WTC11 (cell line): ENCODE results near the gene TSC22D2. TPM values are rescaled to one million over a fixed set of nuclear protein-coding genes. Genes with fewer than 3 reads are reported as not detected.

ENCODE experiments used
- ATAC-seq: fragments of 200-7000 bp; cut with Tn5 transposase; 2 replicates; pipeline ENCODE4 v1.10.0; 2021; ENCODE audit warnings: mild to moderate bottlenecking, moderate library complexity
- CTCF ChIA-PET: fragments of 300-600 bp; sonication (Branson Sonifier 250); formaldehyde crosslinking; loops from one replicate; lab custom pipeline; 2021; ENCODE audit warnings: antibody characterized with exemption; lab: Charles Lee
- POLR2A ChIA-PET: fragments of 350-600 bp; sonication (Branson Sonifier 250); formaldehyde crosslinking; loops from one replicate; lab custom pipeline; 2021; ENCODE audit warnings: antibody characterized with exemption; lab: Charles Lee
- DNase-seq: peaks from one replicate; pipeline ENCODE4 v3.0.0; 2021; ENCODE audit warnings: low spot score
- H3K27ac Mint-ChIP-seq: 2 replicates; pipeline ENCODE4 v1.8.0; 2021; ENCODE audit warnings: mixed read lengths
- H3K27me3 Mint-ChIP-seq: 2 replicates; pipeline ENCODE4 v1.8.0; 2021; ENCODE audit warnings: low read depth, mild to moderate bottlenecking, moderate library complexity, mixed read lengths
- H3K36me3 Mint-ChIP-seq: 2 replicates; pipeline ENCODE4 v1.8.0; 2021; ENCODE audit warnings: mixed read lengths
- H3K4me1 Mint-ChIP-seq: 2 replicates; pipeline ENCODE4 v1.8.0; 2022; ENCODE audit warnings: mixed read lengths
- H3K4me3 Mint-ChIP-seq: 2 replicates; pipeline ENCODE4 v1.8.0; 2021; ENCODE audit warnings: mild to moderate bottlenecking, moderate library complexity, mixed read lengths
- H3K9me3 Mint-ChIP-seq: 2 replicates; pipeline ENCODE4 v1.8.0; 2021; ENCODE audit warnings: mixed read lengths
- E2F1 ChIP-seq: sonication (generic); formaldehyde crosslinking; IDR thresholded peaks from 2 replicates; pipeline ENCODE4 v1.8.0; 2022; ENCODE audit warnings: mild to moderate bottlenecking, missing genetic modification reagents
- ERG ChIP-seq: fragments of 250-450 bp; sonication (Bioruptor Pico); IDR thresholded peaks from 2 replicates; pipeline ENCODE4 v1.8.0; 2021; ENCODE audit warnings: mild to moderate bottlenecking
- GABPB1 ChIP-seq: sonication (generic); formaldehyde crosslinking; IDR thresholded peaks from 2 replicates; pipeline ENCODE4 v1.8.1; 2023; ENCODE audit warnings: mild to moderate bottlenecking, missing genetic modification reagents
- JUN ChIP-seq: sonication (generic); formaldehyde crosslinking; IDR thresholded peaks from 2 replicates; pipeline ENCODE4 v1.8.0; 2023; ENCODE audit warnings: mild to moderate bottlenecking, missing genetic modification reagents
- KAT7 ChIP-seq: sonication (generic); formaldehyde crosslinking; IDR thresholded peaks from 2 replicates; pipeline ENCODE4 v1.8.1; 2023; ENCODE audit warnings: missing genetic modification reagents, mild to moderate bottlenecking, borderline replicate concordance
- MYBL2 ChIP-seq: sonication (generic); formaldehyde crosslinking; IDR thresholded peaks from 2 replicates; pipeline ENCODE4 v1.8.1; 2023; ENCODE audit warnings: mild to moderate bottlenecking, moderate library complexity, missing genetic modification reagents
- PREB ChIP-seq: sonication (generic); formaldehyde crosslinking; IDR thresholded peaks from 2 replicates; pipeline ENCODE4 v1.8.1; 2022; ENCODE audit warnings: mild to moderate bottlenecking, missing genetic modification reagents, moderate library complexity, borderline replicate concordance
- USF2 ChIP-seq: sonication (generic); formaldehyde crosslinking; IDR thresholded peaks from 2 replicates; pipeline ENCODE4 v1.8.1; 2023; ENCODE audit warnings: mild to moderate bottlenecking, missing genetic modification reagents, moderate library complexity
- ZBTB21 ChIP-seq: sonication (generic); formaldehyde crosslinking; IDR thresholded peaks from 2 replicates; pipeline ENCODE4 v1.8.1; 2023; ENCODE audit warnings: mild to moderate bottlenecking, missing genetic modification reagents, borderline replicate concordance
- ZBTB43 ChIP-seq: sonication (generic); formaldehyde crosslinking; IDR thresholded peaks from 2 replicates; pipeline ENCODE4 v1.8.1; 2023; ENCODE audit warnings: mild to moderate bottlenecking, missing genetic modification reagents
- ZNF138 ChIP-seq: sonication (generic); formaldehyde crosslinking; conservative IDR thresholded peaks from 2 replicates; pipeline ENCODE4 v1.8.1; 2022; ENCODE audit warnings: mild to moderate bottlenecking, moderate library complexity, missing genetic modification reagents
- ZNF263 ChIP-seq: sonication (generic); formaldehyde crosslinking; IDR thresholded peaks from 2 replicates; pipeline ENCODE4 v1.8.1; 2022; ENCODE audit warnings: low read depth, mild to moderate bottlenecking, moderate library complexity, missing genetic modification reagents
- total RNA-seq: library from RNA; stranded (reverse); gene quantifications from 3 replicates; pipeline ENCODE4 v1.2.3, GENCODE V29; 2021
- TF ChIP-seq, protein P1 (sequence below): sonication (generic); formaldehyde crosslinking; IDR thresholded peaks from 2 replicates; pipeline ENCODE4 v1.8.0; 2022; ENCODE audit warnings: mild to moderate bottlenecking, missing genetic modification reagents
- TF ChIP-seq, protein P2 (sequence below): sonication (generic); formaldehyde crosslinking; IDR thresholded peaks from 2 replicates; pipeline ENCODE4 v1.8.1; 2022; ENCODE audit warnings: low read depth, mild to moderate bottlenecking, moderate library complexity, missing genetic modification reagents, borderline replicate concordance

Gene TSC22D2
- total RNA-seq, 1 experiment from 2014 or later = 24.0 TPM

DNA sequence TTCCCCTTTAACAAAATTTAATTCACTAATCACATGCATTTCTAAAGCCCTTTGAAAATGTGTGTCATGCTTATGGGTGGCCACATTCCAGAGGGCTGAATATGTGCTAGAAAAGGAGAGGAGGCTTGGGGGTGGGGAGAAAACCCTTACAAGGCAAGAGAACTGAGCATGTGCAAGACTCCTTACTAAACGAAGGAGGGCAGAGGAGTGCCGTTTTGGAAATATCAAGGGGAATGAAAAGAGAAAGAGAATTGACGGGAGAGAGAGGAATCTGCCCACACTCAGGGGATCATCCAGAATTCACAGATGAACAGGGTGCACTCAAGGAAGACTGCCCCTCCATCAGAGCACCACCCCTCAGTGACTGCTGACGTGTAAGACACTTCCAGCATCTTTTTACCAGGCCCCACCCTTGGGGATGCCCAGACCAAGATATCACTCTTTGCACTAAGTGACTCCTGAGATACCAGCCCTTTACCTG lies 37.9 kb upstream of the TSC22D2 start:
- ChIA-PET CTCF (no interaction called here), POLR2A (no interaction called here)
- DNase-seq (peak; percentile 27), ATAC-seq (peak; percentile 96)
- Mint-ChIP-seq H3K27me3 (no peaks in the 10 kb centered on the region), H3K4me1 (peaks cover 37% of the 10 kb centered on the region), H3K4me3 (peak overlapping the region; percentile 20), H3K36me3 (no peaks in the 10 kb centered on the region), H3K9me3 (peaks cover 3% of the 10 kb centered on the region; the same call in 1 of the 2 replicates), H3K27ac (peak overlapping the region; percentile 25)
- TF ChIP-seq E2F1 (CRISPR knock-in tag) = no peak
- no peak for TF ChIP-seq ZNF263 (CRISPR knock-in tag)
- no peak for TF ChIP-seq ERG (CRISPR knock-in tag)
- TF ChIP-seq ZNF138 = no peak
- TF ChIP-seq ZBTB21 (CRISPR knock-in tag) = no peak
- TF ChIP-seq GABPB1 (CRISPR knock-in tag) = no peak
- TF ChIP-seq KAT7 (CRISPR knock-in tag) = no peak
- no peak for TF ChIP-seq PREB
- TF ChIP-seq USF2 (CRISPR knock-in tag) = no peak
- TF ChIP-seq JUN (CRISPR knock-in tag) = no peak
- TF ChIP-seq MYBL2 (CRISPR knock-in tag) = no peak
- no peak for TF ChIP-seq ZBTB43
- TF ChIP-seq, protein P1, sequence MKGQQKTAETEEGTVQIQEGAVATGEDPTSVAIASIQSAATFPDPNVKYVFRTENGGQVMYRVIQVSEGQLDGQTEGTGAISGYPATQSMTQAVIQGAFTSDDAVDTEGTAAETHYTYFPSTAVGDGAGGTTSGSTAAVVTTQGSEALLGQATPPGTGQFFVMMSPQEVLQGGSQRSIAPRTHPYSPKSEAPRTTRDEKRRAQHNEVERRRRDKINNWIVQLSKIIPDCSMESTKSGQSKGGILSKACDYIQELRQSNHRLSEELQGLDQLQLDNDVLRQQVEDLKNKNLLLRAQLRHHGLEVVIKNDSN (CRISPR knock-in tag) = no peak

- CTCF ChIA-PET = no interaction called here
- no peak for ATAC-seq
- peaks cover 3% of the 10 kb centered on the region; the same call in 1 of the 2 replicates for H3K9me3 Mint-ChIP-seq
- peak overlapping the region; percentile 25; the same call in 1 of the 2 replicates for H3K27ac Mint-ChIP-seq
- POLR2A ChIA-PET = no interaction called here
- H3K4me3 Mint-ChIP-seq = no peak overlapping the region
- peaks cover 38% of the 10 kb centered on the region for H3K4me1 Mint-ChIP-seq
- TF ChIP-seq, protein P2, sequence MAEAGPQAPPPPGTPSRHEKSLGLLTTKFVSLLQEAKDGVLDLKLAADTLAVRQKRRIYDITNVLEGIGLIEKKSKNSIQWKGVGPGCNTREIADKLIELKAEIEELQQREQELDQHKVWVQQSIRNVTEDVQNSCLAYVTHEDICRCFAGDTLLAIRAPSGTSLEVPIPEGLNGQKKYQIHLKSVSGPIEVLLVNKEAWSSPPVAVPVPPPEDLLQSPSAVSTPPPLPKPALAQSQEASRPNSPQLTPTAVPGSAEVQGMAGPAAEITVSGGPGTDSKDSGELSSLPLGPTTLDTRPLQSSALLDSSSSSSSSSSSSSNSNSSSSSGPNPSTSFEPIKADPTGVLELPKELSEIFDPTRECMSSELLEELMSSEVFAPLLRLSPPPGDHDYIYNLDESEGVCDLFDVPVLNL (CRISPR knock-in tag) = no peak
- TF ChIP-seq, all 79 proteins: peak for 0
- no peak for DNase-seq
- no peaks in the 10 kb centered on the region for H3K36me3 Mint-ChIP-seq
- no peaks in the 10 kb centered on the region for H3K27me3 Mint-ChIP-seq
Observed at GRCh38 chr3:150370999-150371398, 37.1 kb upstream of the TSC22D2 start.
